Measurements from ENCODE around the gene SEMA3B.

SEMA3B gene

DNA sequence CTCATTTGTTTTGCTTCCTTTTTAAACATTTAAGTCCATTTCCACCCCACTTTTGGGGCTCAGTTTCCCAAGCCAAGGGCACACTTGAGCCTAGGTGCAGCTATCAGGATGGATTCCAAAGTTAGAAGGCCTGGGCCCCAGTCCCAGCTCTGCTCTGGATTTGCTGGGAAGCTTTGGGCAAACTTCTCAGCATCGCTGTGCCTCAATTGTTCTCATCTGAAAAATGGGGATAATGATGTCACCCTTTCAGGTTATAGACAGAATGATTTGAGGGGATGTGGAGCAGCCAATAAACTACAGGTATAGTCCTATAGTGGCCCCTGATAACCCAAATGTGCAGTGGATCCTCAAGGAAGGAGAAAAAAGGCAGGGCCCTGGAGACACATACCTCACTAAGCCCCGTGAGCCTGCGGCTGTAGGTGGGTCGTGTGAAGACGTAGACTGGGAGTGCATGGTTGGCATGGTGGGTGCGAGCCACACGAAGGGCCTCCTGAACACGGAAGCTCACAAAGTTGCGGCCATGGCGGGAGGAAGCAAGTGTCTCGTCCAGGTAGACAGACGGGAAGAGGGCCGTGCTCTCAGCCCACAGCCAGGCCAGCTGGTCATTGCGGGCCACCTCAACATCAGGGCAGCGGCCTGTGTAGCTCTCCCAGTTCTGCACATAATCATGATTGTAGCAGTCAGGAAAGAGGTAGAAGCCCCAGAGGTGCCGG is 50.4 kb downstream of the SEMA3B start:
- FAIRE-seq, result no peak

DNA sequence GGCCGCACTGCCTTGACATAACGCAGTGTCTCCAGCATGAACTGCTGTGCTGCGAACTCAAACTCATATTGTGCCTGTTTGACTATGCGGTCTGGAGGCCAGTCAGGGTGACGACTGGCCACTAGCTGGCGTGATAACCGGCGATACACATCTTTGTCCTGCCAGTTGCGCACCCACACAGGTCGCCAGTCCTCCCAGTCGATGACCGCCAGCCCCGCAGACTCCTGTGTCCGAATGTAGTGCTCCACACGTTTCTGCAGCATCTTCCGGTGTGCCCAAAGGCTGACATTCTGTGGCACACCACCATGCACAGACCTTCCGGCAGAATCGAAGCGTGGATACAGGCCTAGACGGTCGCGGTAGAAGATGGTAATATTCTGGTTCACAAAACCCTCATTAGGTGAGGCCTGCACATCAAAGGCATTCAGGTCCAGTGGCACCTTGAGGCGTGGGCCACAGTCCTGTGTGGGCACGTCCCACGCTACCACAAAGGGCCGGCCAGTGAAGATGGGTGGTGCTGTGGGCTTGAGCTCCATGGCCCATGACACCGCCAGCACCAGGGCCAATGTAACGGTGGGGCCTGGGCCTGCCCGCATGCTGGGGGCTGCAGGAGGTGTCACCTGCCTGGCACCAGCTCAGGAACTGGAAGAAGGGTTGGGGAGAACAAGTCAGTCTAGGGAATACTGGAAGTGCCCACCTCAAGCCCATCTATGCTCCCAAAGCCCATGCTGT is 51.1 kb downstream of the SEMA3B start:
- no peak for FAIRE-seq

DNA sequence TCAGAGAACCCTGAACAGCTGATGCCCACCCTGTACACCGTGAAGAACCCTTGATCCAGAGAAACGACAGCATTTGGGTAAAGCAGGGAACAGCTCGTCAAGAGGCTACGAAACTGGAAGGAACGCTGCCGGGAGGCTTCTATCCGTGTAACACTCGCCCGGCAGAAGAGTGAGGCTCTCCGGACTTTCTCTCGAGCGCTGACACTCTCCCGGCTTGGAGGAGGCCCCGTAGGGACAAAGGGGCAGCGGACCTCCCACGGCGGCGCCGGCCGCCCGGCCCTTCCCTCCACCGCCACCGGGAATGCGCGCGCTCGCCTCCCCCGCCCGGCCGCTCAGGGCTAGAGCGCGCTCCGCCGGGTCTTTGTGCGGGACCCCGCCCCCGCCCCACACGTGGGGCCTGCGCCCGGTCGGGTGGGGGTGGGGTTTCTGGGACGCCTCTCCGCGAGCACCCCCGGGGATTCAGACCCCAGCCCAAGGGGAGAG is 51.9 kb downstream of the SEMA3B start:
- no peak for FAIRE-seq

DNA sequence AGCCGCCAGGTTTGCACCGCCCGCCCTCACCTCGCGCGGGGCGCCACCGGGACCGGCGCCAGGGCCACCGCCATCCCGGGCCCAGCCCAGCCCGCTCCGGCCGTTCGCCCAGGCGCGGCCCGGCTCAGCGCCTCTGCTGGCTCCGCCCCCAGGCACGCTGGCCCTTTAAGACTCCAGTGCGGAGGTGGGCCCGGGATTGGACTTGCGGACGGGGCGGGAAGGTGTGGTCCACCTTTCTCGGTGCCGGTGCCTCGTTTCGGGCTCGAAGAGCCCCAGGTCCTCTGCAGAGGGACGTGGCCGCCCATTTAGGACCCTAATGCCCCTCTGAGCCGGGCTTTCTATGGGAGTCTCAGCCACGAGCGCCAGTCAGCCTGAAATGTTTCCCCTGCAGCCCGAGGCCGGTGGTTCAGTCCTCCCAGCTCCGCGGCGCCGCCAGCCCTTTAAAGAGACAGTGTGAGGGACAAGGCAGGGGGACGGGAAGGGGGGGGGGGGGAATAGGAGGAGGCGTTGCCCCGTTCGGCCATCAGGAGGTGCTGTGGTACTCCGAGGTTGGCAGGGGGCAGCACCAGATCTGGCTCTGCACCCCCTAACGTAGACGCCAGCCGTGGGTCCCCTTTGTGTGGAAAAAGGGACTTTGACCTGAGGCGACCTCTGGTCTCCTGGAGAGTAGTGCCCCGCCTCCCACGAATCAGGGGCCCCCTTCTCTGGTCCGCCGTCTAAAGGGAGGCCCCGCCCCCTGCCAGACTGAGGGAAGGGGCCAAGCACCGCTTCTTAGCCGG is 52.6 kb downstream of the SEMA3B start:
- no peak for FAIRE-seq

DNA sequence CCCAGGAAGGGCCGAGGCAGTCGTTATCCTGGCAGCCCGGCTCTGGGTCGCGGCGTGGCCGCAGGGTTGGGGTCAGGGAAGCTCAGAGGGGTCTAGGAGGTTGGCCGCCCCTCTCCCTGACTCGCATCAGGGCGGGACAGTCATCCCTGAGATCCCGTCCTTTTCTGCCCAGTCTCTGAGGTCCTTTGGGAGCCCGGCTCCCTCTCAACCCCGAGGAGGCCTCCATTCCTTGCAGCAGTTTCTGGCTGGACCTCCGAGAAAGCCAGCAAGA is 53.1 kb downstream of the SEMA3B start:
- no peak for FAIRE-seq

DNA sequence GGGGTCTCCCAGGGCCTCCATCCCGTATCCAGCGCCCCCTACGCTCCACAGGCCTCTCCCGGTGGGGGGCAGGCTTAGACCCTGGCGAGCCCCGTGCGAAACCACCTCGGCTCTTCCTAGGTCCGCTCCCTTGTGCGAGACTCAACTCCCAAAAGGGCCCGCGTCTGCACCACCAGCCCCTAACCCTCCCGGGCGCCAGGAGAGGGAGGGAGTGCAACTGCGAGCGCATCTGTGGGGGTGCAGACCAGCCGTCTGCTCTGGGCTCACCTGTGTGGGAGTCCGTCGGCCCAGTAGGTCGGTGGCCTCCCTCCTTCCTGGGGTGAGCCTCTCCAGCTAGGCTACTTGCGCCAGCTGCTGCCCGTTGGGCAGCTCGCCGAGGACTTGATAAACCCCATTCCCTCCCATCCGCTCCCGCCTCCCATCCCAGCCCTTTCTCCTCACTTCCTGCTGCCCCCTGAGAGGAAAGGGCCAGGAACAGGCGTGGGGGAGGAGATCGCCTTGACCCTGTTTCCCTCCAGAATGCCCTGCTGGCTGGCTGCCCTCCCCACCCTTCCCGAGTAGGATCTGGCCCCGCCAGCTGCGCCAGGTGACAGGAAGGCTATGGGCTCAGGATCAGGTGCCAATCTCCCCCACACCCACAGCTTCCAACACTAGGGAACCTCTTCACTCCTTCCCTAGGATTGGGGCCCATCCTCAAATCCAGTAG is 53.6 kb downstream of the SEMA3B start, which contains the start of gene HYAL2:
TSS of gene HYAL2 (minus strand) at position 360 of the 706 bp plus-strand sequence. CDS start 2,256 bp downstream, outside the sequence.
- no peak for FAIRE-seq

DNA sequence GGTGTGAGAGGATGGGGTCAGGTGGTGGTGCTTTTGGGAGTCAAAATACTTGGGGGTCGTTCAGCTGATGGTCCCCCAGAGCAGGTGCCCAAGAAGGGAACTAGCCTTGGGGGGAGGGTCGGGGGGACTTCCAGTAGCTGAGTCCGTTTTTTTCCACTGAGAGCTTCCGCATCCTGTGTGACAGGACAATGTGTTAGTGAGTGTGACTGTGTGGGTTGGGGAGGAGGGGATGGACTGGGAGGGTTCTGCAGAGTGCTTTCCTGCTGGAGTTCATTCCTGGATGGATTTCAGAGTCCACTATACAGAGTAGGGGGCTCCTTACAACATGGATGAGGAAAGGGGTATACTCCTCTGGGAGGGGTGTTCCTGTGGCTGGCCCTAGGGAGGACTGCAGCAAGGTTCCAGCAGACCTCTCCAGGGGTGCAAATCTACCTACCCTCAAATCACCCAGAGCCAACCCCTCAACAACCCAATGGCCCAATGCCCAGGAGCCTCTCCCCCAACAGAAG is 54.2 kb downstream of the SEMA3B start:
- FAIRE-seq, result no peak

DNA sequence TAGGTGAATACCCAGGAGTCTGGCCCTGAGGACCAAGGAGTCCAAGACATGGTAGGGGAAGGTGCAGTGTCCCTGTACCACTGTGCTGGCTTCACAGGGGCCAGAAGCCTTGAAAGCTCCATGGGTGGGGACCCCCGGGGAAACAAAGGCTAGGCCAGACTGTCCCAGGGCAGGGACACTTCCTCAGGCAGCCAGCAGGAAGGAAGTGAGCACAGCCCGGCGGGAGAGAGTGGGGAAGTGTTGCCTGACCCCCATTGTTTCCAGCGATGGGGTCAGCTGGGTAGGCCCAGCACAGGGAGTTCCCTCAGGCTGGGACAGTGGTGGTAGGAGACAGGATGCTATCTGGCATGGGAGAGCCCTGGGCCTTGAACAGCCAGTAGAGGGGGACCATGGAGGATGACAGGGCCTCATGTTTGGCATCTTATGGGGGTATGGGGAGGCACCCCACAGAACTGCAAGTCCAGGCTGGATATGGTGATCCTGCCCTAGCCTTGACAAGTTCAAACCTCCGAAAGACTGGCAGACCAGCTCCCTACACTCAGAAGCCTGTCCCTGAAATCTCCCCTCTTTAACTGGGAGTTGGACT is 54.8 kb downstream of the SEMA3B start:
- no peak for FAIRE-seq

DNA sequence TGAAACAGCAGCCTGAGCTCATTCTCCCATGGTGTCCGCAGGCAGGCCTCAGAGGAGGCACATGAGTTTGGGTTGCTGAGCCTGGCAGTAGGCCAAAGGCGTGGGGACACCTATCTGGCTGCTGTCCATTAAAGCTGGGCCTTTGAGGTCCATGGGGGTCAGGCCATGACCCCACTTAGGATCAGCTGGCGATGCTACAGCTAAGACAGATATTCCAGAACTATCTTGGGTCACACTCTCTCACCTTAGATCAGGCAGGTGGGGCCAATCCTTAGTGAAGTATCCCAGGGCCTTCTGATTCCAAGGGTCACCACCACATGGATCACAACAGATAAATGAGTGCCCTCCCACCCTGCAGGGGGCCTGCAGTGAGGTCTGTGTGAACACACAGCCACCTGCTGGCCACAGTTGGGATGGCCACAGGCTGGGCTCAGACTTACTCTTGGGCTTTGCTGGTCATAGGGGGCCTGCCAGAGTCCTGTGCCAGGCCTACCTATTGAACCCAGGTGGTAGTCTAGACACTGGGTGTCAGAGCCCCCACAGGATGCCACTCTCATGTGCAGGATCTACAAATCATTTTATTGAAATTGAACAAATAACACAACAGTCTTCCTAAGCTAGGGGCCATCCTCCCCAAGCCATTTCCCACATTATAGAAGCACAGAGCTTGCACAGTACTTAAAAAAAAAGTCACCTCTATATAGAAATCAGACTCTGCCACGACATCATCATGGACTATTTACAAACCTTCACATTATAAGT is 55.6 kb downstream of the SEMA3B start:
- FAIRE-seq, result no peak

DNA sequence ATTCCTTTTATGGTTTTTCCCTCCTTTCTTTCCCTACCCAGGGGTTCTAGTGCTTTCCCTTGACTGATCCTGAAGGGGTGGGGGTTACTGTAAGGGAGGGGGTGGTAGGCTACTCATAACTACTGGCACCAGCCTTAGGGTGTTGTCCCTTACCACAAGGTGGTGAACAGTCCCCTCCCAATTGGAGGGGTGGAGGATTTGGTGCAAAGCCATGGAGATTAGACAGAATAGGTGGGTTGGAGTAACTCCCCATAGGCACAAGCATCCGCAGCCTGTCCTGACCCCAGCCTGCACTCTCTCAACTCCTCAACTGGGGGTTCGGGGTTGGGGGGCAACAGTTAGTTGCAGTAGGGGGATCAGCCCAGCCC is 56.1 kb downstream of the SEMA3B start:
- no peak for FAIRE-seq

DNA sequence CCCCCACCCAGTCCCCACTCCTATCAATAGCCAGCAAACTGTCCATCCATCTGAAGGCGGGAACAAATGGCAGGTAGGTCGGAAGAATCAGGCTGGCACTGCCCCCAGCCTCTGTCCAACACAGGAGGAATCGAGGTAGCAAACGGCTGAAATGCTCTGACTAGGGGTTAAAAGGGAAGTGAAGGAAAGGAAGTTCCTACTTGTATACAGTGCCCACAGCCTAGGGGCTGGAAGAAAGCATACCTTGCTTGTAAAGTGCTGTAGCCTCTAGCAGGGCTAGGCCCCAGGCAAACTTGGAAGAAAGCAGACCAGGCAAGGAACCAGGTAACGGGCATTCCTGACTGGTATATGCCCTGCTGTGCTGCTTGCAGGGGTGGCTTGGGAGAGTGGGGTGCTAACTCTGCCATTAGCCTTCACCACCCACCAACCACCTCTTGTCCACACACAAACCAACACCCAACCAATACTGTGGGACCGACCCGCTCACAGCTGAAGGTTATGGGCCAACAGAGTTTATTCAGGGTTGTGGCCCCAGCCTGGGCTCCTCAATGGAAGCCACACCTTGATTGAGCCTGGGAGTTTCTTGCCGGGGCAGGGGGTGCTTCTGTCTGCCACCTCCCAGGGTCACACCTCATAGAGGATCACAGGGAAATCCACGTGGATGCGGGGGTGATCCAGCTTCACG is 56.7 kb downstream of the SEMA3B start:
- no peak for FAIRE-seq

DNA sequence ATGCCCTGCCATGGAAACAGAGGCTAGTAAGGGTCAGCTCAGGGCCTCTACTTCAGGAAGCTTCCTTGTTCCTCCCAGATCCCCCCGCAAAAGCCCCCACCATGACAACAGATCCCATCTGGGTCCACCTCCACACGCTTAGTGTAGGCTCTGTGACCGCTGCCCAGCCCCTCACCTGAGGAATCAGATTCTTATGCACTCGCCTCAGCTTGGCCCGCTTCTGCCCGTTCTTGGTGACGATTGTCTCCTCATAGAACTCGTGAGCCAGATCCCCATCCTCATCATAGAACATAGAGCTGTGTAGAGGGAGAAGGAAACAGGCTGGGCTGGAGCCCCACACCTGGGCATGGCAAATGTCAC is 57.2 kb downstream of the SEMA3B start:
- FAIRE-seq, result no peak

DNA sequence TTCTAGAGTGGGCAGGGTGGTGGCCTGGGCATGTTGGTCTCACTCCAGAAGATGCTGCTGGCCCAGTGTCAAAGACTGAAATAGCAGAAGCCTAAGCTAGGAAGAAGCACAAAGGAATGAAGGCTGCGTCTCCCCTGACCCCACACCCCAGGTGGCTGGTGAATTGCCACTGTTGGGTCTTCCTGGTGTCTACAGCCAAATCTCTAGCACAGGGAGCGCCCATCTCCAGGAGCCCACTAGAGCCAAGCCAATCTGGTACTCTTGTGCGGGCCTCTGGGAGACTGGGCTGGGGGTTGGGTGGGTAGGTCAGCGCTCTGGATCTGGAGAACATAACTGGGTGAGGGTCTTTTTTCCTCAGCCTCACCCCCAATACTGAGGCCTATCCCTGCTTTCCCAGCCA is 58.2 kb downstream of the SEMA3B start:
- FAIRE-seq, result no peak
